ENCODE results near the gene RBM8A.

DNA sequence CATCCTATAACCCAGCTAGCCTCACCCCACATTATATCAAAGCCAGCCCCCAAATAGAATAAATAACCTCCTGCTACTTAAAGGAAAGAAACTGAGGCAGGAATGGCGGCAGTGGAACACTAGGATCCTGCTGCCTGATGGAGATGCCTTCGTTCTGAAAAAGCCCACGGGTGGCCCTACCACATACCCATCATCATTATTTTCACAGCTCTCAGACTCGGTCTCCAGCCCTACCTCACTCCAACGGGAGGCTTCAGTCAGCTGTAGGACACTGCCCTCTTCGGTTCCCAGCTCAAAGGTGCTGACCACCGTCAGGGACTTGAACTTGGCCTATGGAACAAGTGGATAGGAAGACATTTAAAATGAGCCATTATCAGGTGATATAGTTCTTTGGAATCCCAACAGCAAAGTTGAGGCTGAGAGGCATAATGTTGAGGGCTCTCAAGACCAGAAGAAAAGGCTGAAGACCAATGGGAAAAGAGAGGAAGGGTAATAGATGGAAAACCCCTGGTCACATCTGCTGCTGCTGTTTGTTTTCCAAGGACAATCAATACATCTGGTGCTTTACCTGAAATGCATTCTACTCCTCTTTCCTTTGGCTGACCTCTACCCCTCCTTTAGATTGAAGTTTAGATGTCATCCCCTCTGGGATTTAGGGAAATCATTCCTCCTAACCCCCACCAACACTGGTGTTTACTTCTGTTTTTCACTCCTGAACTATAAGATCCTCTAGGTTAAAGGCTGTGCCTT is 33.8 kb downstream of the RBM8A start:
- TF ChIP-seq POLR2A (IDR thresholded peaks at IDR 0.05): no peak
- TF ChIP-seq, protein P1, sequence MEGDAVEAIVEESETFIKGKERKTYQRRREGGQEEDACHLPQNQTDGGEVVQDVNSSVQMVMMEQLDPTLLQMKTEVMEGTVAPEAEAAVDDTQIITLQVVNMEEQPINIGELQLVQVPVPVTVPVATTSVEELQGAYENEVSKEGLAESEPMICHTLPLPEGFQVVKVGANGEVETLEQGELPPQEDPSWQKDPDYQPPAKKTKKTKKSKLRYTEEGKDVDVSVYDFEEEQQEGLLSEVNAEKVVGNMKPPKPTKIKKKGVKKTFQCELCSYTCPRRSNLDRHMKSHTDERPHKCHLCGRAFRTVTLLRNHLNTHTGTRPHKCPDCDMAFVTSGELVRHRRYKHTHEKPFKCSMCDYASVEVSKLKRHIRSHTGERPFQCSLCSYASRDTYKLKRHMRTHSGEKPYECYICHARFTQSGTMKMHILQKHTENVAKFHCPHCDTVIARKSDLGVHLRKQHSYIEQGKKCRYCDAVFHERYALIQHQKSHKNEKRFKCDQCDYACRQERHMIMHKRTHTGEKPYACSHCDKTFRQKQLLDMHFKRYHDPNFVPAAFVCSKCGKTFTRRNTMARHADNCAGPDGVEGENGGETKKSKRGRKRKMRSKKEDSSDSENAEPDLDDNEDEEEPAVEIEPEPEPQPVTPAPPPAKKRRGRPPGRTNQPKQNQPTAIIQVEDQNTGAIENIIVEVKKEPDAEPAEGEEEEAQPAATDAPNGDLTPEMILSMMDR (IDR thresholded peaks at IDR 0.05): no peak

Data from Peyer's patch (tissue), 4 donors.